Sigmoid colon (tissue), 4 donors: ENCODE measurements around the gene PPARD.
"Not testable (repeated sequence)": the region's sequence is repeated elsewhere in the genome, so short reads cannot be mapped to it uniquely, and the experiment has no call there.

ENCODE experiments used
- CTCF ChIP-seq, 4 experiments: fragments of 450-650 bp in 3 of 4; fragments of 200-600 bp in 1 of 4; IDR thresholded peaks; one replicate each; pipeline ENCODE4 v1.5.1; 2016 to 2019; ENCODE audit warnings: antibody characterized with exemption in 4 of 4, mild to moderate bottlenecking in 3 of 4, moderate library complexity in 2 of 4
- POLR2A ChIP-seq, 2 donors: fragments of 450-650 bp; IDR thresholded peaks; one replicate each; pipeline ENCODE4 v1.6.1; 2016; ENCODE audit warnings: antibody characterized with exemption in 2 of 2, mild to moderate bottlenecking in 2 of 2, moderate library complexity in 2 of 2
- POLR2AphosphoS5 ChIP-seq, 4 donors: sonication (generic); formaldehyde crosslinking; IDR thresholded peaks; one replicate each; pipeline ENCODE4 v1.6.1; 2017; ENCODE audit warnings: antibody characterized with exemption in 4 of 4

- not testable (repeated sequence) for TF ChIP-seq CTCF, POLR2AphosphoS5, POLR2A (IDR thresholded peaks at IDR 0.05)
Observed at GRCh38 chr6:35389386-35389785, 47.0 kb downstream of the PPARD start.
